Lower leg skin (tissue), 4 donors: ENCODE measurements around the gene RNLS. TPM values are rescaled to one million over a fixed set of nuclear protein-coding genes. Genes with fewer than 3 reads are reported as not detected.
"Not testable (repeated sequence)": the region's sequence is repeated elsewhere in the genome, so short reads cannot be mapped to it uniquely, and the experiment has no call there.

Experiments used
- DNase-seq, 2 donors: peaks; one replicate each; pipeline ENCODE4 v3.0.0-alpha.2; 2019; ENCODE audit warnings: low spot score in 2 of 2
- H3K4me3 ChIP-seq: fragments of 200-600 bp; sonication (generic); 2 replicates; pipeline ENCODE4 v1.5.1; 2017; ENCODE audit warnings: mild to moderate bottlenecking, low read depth; ENCODE audit not compliant: poor library complexity, severe bottlenecking
- CTCF ChIP-seq, 3 donors: fragments of 450-650 bp; IDR thresholded peaks; one replicate each; pipeline ENCODE4 v1.5.1; 2016; ENCODE audit warnings: antibody characterized with exemption in 3 of 3, mild to moderate bottlenecking in 3 of 3, moderate library complexity in 2 of 3
- POLR2A ChIP-seq, 2 donors: fragments of 450-650 bp; IDR thresholded peaks; one replicate each; pipeline ENCODE4 v1.6.1; 2016 to 2017; ENCODE audit warnings: antibody characterized with exemption in 2 of 2, mild to moderate bottlenecking in 1 of 2, moderate library complexity in 1 of 2
- WGBS, 2 donors: methylation state at CpG; one replicate each; pipeline ENCODE4 v1.1.5; 2018; 5-methylcytosine and 5-hydroxymethylcytosine counted together
- intact Hi-C: fragments of 100-400 bp; cut with DNase I; formaldehyde crosslinking; loops from one replicate; pipeline ENCODE4 v1.15.0; 2023; ENCODE audit warnings: low total_unique reads
- total RNA-seq, 4 donors: library from RNA; depleted of rRNA; stranded (reverse); fragments of >200 nt; gene quantifications; one replicate each; pipeline ENCODE4 v1.1.0, GENCODE V29; 2016

RNLS gene
- total RNA-seq, 4 donors from 2014 or later = 6.8 to 18.3 (median 10.9) TPM

- 94 to 97% methylated on average over 1 of the region's 1 CpG for WGBS, 2 donors
- intact Hi-C loops = no loop called here
Observed at GRCh38 chr10:88286030-88286429, 297.1 kb downstream of the RNLS start.

GRCh38 chr10:88281592-88282347 is 301.3 kb downstream of the RNLS start:
- no peak overlapping the region for H3K4me3 ChIP-seq
- intact Hi-C loops = no loop called here
- no peak for DNase-seq
- 63 to 67% methylated on average over 6 of the region's 6 CpGs for WGBS, 2 donors
- TF ChIP-seq CTCF (IDR thresholded peaks at IDR 0.05) (no peak), POLR2A (IDR thresholded peaks at IDR 0.05) (no peak)

More at GRCh38 chr10:88286030-88286429, 297.1 kb downstream of the RNLS start:
- H3K4me3 ChIP-seq = no peak overlapping the region
- DNase-seq = no peak
- no peak for TF ChIP-seq POLR2A (IDR thresholded peaks at IDR 0.05)
- TF ChIP-seq CTCF (IDR thresholded peaks at IDR 0.05) = no peak

- intact Hi-C loops = no loop called here
- H3K4me3 ChIP-seq = no peak overlapping the region
- DNase-seq = no peak
- TF ChIP-seq CTCF (IDR thresholded peaks at IDR 0.05) (no peak), POLR2A (IDR thresholded peaks at IDR 0.05) (no peak)
Observed at GRCh38 chr10:88280518-88280917, 302.6 kb downstream of the RNLS start.

GRCh38 chr10:88278912-88279311 is 304.2 kb downstream of the RNLS start:
- no peak for DNase-seq
- no peak overlapping the region for H3K4me3 ChIP-seq
- intact Hi-C loops = no loop called here
- WGBS, 2 donors = 79 to 91% methylated on average over 2 of the region's 2 CpGs
- TF ChIP-seq POLR2A (IDR thresholded peaks at IDR 0.05) (no peak), CTCF (IDR thresholded peaks at IDR 0.05) (no peak)

GRCh38 chr10:88276945-88277344 is 306.2 kb downstream of the RNLS start:
- intact Hi-C loops = not testable (repeated sequence)

GRCh38 chr10:88274286-88274685 is 308.8 kb downstream of the RNLS start:
- DNase-seq = no peak
- no peak overlapping the region for H3K4me3 ChIP-seq
- intact Hi-C loops = no loop called here
- WGBS, 2 donors = 89 to 90% methylated on average over 2 of the region's 2 CpGs
- no peak for TF ChIP-seq POLR2A (IDR thresholded peaks at IDR 0.05)
- TF ChIP-seq CTCF (IDR thresholded peaks at IDR 0.05) = no peak

More at GRCh38 chr10:88276945-88277344, 306.2 kb downstream of the RNLS start:
- H3K4me3 ChIP-seq, DNase-seq: not testable (repeated sequence)
- 95% methylated on average over 4 of the region's 4 CpGs for WGBS, 2 donors
